Activated CD4-positive, alpha-beta T cell treated with anti-CD3 and anti-CD28 coated beads for 48 hours (primary cell): ENCODE measurements around the gene FAM221A.
"Not testable (repeated sequence)": the region's sequence is repeated elsewhere in the genome, so short reads cannot be mapped to it uniquely, and the experiment has no call there.

Experiments used
- DNase-seq: peaks from one replicate; pipeline ENCODE4 v3.0.0-alpha.2; 2020

FAM221A gene, protein sequence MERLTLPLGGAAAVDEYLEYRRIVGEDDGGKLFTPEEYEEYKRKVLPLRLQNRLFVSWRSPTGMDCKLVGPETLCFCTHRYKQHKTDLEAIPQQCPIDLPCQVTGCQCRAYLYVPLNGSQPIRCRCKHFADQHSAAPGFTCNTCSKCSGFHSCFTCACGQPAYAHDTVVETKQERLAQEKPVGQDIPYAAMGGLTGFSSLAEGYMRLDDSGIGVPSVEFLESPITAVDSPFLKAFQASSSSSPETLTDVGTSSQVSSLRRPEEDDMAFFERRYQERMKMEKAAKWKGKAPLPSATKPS

DNA sequence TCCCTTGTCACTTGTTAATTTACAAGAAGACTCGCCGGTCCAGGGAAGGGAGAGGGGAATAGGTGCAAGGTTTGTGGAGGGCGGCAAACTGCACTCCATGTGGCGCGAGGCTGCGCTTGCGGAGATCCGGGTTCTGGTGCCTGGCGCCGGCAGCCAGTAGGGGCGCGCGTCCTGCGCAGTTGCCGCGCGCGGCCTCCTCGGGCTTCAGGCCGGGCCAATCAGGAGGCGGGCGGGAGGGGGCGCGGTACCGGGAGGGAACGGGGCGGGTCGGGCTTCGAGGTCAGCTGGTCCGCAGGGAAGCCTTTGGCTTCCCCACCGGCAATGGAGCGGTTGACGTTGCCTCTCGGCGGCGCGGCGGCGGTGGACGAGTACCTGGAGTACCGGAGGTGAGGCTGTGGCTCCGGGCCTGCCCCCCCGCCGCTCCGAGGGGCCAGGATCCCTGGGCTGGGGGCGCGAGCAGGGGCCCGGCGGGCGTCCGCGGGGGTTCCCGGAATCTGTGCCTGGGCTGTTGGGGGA is at the start of gene FAM221A:
TSS of gene FAM221A (plus strand) at position 302 of the 516 bp plus-strand sequence. CDS start at position 322, 20 bp downstream.
- DNase-seq: peak; percentile 88

DNA sequence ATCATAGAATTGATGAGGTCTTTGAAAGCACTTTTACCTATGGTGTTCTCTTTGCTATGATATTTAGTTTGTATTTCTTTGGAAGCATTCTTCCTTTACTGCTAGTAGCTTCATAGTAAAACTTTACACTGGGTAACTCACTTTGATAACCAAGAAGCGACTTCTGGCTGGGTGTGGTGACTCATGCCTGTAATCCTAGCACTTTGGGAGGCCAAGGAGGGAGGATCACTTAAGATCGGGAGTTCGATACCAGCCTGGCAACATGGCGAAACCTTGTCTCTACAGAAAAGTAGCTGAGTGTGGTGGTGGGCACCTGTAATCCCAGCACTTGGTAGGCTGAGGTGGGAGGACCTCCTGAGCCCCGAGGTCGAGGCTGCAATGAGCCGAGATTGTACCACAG is 46.6 kb upstream of the FAM221A start:
- no peak for DNase-seq

DNA sequence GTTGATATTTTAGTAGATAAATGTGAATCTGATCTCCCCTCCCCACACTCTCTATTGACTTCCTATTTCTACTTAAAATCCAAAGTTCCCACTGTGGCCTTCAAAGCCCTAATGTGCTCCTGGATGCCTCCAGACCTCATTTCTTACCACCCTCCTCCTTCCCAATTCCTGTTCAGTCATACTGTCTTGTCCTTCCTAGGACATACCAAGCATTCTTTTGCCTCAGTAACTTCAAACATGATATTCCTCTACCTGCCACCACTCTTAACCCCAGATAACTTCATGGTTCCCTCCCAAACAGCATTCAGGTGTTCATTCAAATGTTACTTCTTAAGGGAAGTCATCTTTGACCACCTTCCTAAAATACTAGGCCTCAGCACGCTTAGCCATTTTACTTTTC is 34.2 kb upstream of the FAM221A start:
- DNase-seq: no peak

DNA sequence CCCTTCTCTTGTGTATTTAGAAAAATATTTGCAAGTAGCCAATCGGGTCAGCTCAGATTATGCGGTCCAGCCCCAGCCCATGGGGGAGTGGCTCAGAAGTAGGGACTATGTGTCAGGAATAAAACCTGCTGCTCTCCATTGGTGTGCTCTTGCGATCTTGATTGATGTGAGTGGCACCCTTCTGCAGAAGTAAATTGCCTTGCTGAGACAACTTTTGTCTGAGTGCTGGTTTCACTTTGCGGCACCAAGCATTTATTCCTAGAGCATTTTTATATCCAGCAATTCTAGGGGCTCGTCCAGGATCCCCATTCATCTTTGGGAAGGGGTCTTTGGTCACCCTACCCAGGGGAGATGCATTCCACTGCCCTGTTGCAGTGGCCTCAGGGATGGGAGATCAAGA is 26.1 kb upstream of the FAM221A start:
- no peak for DNase-seq

DNA sequence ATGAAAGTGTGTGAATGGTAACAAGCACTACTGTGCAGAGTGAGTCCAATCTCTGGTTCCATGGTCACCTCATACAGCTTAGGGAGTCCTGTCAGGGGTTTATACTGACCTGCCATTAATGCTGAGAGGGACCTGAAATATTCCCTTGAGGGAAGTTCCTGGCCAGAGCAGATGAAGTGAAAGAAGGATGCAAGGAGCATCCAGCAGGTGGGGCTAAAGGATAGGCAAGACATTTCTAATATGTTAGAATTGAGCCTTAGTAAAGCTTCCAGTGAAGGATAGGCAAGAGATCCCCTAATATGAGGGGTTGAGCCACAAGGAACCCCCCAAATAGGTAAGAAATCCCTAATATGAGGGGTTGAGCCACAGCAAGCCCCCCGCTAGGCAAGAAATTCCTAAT is 25.5 kb upstream of the FAM221A start:
- DNase-seq: peak; percentile 11

DNA sequence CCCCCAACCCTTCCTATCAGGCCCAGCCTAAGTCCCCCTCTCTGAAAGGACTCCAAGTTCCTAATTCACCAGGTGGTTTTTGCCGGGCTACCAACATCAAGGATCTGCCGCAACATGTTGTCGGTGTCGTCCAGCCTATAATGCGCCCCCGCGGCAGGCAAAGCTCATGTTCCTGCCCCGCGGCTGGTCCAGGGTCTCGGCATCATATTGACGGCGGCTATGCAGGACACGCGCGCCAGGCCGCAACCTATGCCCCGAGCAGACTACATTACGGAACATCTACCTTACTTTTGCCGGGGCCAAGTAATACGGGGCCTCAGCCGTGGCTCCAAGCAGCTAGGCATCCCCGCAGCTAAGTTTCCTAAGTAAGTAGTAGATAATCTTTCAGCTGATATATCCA is 24.6 kb upstream of the FAM221A start:
- DNase-seq: no peak

DNA sequence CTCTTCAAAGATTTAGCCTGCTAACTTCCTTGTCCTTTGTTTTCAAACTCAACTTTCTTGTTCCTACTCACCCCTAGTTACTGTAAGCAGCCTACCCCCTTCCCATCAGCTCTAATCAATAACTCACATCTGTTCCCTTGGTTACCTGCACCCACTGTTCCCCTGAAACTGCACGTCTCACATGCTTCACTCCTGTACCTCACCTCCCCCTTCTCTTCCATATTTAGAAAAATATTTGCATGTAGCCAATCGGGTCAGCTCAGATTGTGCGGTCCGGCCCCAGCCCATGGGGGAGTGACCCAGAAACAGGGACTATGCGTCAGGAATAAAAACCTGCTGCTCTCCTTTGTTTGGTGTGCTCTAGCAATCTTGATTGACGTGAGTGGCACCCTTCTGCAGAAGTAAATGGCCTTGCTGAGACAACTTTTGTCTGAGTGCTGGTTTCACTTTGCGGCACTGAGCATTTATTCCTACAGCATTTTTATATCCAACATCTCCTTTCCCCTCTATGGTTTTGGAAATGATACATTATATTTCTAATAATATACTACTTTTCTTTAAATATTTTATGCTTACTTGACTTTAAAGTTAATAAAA is 21.1 kb upstream of the FAM221A start:
- no peak for DNase-seq

DNA sequence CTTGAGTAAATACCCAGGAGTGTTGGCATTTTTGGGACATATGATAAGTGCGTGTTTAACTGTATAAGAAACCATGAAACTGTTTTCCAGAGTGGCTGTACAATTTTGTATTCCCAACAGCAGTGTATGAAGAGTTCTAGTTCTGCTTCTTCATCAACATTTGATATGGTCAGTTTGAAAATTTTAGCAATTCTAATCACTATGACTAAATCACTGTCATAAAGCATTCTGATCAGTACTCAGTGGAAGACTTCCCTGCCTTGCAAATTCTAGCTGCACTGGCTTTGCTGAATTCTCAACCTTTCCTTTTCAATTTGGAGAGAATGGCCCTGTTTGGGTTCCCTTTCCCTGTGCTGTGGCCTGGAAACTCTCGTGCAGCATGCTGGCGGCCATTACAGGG is 18.6 kb upstream of the FAM221A start:
- no peak for DNase-seq

DNA sequence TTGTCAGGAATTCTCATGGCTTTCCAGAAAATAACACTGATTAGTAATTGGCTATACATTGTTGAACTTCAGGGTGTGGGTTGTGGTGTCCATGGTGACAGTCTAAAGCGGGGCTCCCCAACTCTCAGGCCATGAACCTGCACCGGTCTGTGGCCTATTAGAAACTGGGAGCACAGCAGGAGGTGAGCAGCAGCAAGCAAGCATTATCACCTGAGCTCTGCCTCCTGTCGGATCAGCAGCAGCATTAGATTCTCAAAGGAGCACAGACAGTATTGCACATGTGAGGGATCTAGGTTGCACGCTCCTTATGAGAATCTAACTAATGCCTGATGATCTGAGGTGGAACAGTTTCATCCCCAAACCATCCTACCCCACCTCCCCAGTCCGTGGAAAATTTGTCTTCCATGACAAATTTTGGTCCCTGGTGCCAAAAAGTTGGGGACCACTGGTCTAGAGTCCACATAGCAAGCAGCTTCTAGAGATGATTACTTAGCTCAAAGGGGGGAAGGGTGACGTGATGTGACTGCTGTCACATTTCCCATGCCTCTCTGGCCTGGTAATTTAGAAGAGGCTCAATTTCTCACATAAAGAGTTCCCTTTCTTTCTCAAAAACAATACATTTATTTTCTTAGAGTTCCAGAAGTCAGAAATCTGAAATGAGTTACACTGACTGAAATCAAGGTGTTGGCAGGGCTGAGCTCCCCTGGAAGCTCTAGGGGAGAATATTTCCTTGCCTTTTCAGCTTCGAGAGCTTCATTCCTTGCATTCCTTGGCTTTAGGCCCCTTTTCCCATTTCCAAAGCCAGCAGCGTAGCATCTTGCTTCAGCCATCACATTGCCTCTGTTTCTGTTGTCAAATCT is 17.6 kb upstream of the FAM221A start:
- no peak for DNase-seq

DNA sequence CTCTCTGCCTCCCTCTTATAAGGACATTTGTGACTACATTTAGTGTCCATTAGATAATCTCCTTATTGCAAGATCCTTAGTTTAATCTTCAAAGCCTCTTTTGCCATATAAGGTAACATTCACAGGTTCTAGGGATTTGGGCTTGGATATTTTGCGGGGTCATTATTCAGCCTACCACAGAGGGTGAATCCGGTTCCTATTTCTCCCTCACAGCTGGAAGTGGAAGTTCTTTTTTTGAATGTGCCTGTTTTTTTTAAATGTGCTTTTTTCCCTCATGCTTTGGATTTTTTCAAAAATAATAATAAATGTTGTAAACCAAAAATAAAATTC is 17.1 kb upstream of the FAM221A start:
- DNase-seq: no peak

DNA sequence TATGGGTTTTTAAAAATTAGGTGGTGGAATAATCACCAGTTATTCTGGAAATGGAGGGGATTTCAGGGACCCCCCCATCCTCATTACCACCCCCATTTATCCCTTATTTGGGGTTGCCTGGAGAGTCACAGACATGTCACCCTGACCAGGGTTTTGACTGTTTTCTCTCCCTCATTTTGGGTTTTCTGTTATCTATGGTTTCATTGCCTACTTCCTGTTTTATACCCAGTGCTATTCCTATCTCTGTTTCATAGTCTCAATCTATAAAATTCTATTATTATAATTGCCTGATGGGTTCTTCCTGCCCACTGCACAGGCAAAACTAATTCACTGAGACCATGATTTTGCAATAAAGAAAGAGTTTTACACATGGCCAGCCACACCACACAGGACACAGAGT is 15.9 kb upstream of the FAM221A start:
- DNase-seq: no peak

DNA sequence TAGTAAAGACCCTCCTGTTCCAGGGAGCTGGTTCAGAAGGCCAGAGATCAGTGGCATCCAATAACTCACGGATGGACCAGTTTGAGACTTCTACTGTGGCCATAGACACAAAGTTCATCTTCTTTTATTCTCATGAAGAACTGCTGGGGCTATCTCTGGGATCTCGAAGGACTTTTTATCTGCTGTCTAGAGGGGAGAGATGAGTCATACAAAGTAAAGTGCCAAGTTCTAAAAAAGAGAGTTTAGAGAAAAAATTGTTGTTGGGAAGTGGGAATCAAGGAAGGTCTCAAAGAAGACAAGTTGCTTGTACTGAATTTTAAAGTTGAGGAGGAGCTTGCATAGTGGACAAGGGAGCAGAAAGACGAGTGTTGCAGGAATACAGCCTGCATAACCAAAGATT is 8.0 kb upstream of the FAM221A start:
- DNase-seq: no peak

DNA sequence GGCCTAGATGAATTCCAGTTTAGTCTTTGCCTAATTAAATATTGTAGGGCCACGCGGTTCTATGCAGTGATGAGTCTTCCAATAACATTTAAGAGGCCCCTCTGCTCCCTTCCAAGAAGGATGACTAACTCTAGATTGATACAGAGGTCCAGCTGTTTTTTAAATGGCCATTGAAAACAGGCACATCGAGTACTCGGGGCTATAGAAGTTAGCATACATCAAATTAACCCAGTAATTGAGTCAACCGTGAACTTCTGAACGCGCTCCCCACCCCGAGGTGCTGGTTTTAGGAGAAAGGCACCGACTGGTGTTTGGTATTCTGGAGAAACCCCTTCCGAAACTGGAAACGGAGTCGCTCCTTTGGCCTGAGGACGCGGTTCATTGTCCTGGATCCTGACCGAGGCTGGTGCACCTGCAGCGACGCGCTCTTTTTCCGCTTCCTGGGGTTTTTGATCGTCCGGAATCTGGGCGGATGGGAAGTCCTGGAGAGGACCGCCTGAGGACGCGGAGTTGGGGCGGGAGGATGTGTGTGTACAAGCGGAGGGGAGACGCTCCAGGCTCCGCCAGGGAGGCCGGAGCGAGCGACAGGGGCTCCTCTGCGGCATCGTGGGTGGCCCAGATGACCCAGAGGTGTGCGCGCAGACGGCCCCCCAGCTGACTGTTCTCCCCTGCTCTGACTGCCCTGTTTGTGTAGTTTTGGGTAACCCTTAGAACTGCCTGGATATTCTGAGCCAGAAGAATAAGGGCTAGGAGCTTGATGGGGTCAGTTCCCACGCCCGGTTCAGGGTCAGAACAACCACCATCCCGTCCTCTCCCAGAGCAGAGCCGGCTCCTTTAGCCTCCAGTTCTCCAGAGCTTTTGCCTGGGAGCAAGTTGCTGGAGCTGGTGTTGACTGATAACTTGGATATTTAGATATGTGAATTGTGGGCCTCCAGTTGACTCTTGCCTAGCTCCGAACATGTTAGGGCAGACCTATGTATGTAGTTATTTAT is 711 bp downstream of the FAM221A start:
- peak; percentile 59 for DNase-seq

DNA sequence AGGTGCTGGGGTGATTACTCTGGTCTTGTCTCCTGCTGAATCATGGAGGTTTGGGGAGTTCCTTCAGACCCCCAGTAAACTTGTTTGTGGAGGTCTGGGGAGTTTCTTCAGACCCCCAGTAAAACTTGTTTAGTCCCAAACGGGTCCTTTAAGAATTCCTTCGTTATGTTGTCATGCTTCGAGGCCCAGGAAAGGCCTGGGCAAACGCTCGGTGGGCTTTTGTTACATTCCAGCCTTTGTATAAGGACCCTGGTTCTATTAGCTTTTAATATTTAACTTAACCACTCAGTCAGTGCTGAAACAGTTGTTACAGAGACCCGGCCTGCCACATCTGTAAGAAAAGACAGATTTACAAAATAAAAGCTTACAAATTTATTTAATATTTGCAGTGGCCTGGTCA is 4.0 kb downstream of the FAM221A start:
- DNase-seq: not testable (repeated sequence)

DNA sequence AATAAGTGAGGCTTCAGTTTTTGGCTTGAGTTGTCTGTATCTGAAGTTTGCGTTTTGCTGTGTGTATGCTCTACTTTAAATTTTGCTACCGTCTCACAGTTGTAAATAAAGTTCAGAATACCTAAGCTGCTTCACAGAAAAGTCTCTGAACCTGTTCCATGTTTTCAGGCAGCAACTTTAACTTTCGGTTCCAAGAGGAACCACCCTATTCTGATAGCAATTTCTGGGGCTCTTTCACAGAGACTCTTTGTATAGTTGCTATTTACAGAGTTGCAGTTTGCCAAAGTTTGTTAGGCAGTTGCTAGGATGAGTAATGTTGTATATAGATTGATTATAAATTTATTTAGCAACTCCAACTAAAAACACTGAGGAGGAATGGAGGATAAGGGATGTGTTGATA is 5.7 kb downstream of the FAM221A start:
- DNase-seq: no peak

DNA sequence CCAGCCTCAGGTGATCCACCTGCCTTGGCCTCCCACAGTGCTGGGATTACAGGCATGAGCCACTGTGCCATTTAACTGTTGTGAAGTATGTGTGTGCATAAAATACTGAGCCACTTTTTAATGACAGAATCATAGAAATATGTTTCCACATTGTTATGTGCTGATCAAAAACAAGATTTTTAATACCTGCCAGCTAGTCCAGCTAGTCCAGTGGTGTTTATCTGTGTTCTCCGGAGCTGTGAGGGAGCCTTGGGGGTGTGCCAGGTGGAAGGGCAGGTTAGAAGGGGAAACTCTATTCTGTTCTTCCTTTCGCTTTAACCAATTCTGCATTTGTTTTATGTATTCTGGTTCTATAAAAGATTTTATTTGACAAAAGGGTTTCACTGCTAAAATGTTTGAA is 7.0 kb downstream of the FAM221A start:
- no peak for DNase-seq

DNA sequence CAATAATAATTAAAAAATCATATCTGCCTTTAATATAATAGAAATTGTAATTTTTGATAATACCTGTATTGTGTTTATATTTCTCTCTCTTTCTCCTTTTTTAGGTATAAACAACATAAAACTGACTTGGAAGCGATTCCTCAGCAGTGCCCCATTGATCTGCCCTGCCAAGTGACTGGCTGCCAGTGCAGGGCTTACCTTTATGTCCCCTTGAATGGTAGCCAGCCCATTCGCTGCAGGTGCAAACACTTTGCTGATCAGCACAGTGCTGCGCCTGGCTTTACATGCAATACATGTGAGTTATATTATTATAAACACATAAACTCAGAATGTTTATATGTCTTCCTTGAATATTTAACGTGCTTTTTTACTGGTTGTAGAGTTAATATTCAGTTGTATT is 9.2 kb downstream of the FAM221A start:
- no peak for DNase-seq

DNA sequence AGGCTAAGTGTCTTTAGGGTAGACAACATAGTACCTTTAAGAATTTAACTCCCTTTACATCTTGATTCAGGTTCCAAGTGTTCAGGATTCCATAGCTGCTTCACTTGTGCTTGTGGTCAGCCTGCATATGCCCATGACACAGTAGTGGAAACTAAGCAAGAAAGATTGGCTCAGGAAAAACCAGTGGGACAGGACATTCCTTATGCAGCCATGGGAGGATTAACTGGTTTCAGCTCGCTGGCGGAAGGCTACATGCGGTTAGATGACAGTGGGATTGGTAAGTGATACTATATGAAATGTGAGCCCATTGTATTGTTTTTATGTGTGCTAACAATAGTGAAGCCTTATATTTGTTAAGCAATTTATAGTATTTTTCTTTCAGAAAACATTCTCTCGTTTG is 11.3 kb downstream of the FAM221A start:
- no peak for DNase-seq

DNA sequence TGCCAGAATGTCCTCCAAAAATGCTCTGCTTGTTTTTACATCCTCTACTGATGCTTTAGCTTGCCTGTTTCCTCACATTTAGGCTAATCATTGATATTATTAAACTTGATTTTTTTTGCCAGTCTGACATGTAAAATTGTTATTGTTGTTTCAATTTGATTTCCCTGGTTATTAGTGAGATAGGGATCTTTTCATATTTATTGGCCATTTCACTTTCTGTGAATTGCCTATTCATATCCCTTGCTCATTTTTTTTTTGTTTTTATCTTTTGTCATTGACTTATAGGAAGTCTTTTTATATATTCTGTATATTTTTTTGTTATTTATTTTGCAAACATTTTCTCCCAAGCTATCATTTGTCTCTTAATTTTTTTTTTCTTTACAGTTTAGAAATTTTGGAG is 13.2 kb downstream of the FAM221A start:
- no peak for DNase-seq

DNA sequence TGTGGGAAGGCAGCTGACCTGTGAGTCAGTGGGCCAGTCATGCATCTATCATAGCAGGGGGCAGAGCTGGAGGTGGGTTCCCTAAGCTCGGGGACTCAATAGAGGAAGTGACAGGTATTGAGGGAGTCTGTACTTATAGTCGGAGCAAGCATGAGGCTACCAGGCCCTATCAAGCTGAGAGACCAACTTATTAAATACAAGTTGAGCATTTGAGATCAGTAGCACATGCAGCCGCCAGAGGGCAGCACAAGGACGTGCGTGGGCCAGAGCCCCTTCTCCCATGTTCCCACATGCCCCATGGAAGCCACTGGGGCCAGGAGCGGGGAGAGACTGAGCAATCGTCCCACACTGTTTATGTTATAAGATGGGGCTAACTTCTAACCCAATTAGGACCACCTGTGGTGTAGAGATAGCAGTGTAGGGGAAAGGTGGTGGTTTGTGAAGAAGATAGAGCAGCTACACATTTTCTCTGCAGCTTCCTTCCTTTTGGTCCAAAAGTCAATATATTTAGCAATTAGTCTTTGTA is 17.0 kb downstream of the FAM221A start:
- peak; percentile 70 for DNase-seq

DNA sequence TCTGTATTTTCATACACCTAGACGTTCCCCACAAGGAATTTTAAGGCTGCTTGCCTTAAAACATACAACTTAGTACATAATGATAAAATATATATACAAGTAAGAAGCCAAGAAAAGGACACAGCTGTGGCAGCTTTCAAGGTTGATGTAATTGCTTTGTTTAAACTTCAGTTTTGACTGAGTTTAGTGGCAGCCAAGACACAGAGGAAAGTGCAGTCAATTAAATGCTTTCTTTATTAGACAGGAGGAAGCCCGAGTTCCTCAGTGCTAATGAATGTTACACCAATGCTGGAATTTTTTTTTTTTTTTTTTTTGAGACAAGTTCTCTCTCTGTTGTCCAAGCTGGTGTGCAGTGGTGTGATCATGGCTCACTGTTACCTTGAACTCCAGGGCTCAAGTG is 18.8 kb downstream of the FAM221A start:
- DNase-seq: no peak

DNA sequence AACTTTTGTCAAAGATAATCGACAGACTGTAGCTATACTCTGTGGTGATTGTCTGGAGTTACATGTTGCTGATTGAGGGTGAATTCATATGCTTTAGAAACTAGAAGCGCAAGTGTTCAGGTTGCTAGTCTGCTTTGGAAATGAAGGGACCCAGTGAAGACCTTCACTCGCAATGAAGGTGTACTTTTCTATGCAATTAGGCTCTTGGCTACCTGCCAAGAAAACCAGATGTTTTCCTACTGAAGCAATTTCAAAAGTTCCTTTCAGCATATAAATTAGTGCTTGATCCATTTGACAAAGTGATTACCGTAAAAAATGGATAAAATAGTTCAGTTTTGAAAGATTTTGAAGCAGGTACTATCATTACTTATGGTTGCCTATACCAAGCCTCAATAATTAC is 20.0 kb downstream of the FAM221A start:
- no peak for DNase-seq
